ENCODE data around the gene TOR1AIP1.

The TOR1AIP1 gene

DNA sequence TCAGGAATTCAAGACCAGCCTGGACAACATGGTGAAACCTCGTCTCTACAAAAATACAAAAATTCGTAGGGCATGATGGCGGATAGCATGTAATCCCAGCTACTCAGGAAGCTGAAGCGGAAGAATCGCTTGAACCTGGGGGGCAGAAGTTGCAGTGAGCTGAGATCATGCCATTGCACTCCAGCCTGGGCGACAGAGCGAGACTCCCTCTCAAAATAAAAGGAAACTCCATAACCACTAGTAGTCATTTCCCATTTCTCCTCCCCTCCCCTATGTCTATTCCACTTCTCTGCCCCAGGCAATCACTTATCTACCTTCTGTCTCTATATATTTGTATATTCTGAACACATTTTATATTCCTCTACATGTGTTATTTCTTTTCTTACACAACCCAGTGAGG, 68.6 kb downstream of the TOR1AIP1 start:
- ChIA-PET CTCF (interaction anchor here (0.6 kb wide), 1 partner anchor 15 kb away, joined by 3 read pairs; no protein-coding TSS in a partner anchor), POLR2A (ENCODE audit: low non-redundant PET) (no interaction called here)
- no peak for DNase-seq (ENCODE audit: low spot score)
- no peak overlapping the region for H3K27ac ChIP-seq
- TF ChIP-seq, protein P1, sequence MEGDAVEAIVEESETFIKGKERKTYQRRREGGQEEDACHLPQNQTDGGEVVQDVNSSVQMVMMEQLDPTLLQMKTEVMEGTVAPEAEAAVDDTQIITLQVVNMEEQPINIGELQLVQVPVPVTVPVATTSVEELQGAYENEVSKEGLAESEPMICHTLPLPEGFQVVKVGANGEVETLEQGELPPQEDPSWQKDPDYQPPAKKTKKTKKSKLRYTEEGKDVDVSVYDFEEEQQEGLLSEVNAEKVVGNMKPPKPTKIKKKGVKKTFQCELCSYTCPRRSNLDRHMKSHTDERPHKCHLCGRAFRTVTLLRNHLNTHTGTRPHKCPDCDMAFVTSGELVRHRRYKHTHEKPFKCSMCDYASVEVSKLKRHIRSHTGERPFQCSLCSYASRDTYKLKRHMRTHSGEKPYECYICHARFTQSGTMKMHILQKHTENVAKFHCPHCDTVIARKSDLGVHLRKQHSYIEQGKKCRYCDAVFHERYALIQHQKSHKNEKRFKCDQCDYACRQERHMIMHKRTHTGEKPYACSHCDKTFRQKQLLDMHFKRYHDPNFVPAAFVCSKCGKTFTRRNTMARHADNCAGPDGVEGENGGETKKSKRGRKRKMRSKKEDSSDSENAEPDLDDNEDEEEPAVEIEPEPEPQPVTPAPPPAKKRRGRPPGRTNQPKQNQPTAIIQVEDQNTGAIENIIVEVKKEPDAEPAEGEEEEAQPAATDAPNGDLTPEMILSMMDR (conservative IDR thresholded peaks at IDR 0.05; ENCODE audit: low read depth), result no peak

DNA sequence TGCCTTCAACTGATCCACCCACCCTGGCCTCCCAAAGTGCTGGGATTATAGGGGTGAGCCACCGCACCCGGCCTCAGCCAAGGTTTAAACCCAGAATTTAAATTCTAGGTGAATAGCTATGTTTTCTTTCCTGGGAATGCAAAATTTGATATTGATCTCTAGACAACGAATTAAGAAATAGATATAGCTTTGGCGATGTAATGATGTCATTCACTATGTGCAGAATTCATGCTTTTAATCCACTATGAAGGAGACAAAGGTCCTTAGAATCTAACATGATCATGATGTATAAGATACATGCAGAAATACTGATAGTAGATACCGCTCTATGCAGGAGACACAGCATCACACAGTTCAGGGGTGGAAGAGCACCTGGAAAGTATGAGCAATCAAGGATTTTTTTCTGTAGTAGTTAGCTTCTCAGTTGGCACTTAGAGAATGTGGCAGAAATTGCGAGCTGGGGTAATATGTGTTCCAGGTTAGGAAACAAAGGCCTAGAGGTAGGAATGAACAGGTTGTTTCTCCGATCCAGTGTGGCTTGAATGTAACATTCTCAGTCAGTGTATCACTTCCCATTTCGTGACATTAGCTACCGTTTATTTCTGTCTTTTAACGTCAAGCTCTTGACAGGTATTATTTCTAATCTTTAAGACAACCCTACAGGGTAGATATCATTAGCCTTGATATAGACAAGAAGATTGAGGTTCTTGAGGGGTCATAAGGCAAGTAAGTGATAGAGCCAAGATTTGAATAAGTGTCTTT, 69.5 kb downstream of the TOR1AIP1 start:
- no peak overlapping the region for H3K27ac ChIP-seq
- TF ChIP-seq, protein P1 (conservative IDR thresholded peaks at IDR 0.05; ENCODE audit: low read depth), result no peak
- DNase-seq (ENCODE audit: low spot score), result no peak
- ChIA-PET CTCF (interaction anchor here (0.6 kb wide), 1 partner anchor 16 kb away, joined by 3 read pairs; no protein-coding TSS in a partner anchor), POLR2A (ENCODE audit: low non-redundant PET) (no interaction called here)

DNA sequence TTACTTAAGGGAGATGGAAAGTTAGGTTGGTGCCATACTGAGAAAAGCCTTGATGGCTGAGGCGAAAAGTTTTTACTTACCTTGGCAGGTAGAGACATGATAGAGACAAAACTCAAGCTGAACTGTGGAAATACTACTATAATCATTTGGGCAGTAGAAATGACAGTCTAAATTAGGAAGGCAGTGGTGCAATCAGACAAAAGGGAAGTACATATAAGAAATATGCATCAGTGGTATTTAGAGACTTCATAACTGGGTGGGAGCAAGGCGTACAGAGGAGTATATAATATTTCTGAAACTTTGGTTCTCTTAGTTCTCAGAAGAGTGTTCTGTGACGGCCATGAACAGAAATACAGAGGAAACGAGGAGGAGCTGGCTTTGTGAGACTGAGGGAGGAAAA, 70.1 kb downstream of the TOR1AIP1 start:
- ChIA-PET CTCF (no interaction called here), POLR2A (ENCODE audit: low non-redundant PET) (no interaction called here)
- H3K27ac ChIP-seq, result no peak overlapping the region
- no peak for DNase-seq (ENCODE audit: low spot score)
- TF ChIP-seq, protein P1 (conservative IDR thresholded peaks at IDR 0.05; ENCODE audit: low read depth), result no peak

DNA sequence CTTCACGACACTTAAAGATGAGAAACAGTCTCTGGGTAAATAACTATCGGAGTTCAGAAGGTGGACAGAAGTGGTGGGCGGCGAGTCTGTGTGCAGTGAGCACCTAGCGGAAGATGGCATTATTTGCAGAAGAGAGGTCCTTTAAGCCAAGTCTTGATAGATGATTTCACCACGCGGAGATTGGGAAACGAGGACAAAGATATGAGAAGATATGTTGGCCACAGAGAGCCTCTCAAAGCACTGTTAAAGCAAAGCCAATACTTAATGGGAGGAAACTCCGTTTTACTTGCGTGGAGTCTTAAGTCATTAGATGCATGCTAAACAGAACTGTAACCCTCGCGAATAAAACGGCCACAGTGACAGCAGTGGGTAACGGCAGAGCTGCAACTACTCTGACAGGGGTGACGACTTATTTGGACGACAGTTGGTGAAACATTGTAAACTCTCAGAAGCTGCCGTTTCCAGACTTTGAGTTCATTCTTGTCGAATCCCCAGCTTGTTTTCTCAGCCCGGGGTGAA, 71.9 kb downstream of the TOR1AIP1 start:
- H3K27ac ChIP-seq, result peak overlapping the region; percentile 90
- no peak for DNase-seq (ENCODE audit: low spot score)
- ChIA-PET CTCF (no interaction called here), POLR2A (ENCODE audit: low non-redundant PET) (no interaction called here)
- TF ChIP-seq, protein P1 (conservative IDR thresholded peaks at IDR 0.05; ENCODE audit: low read depth), result no peak; the same call in 1 of the 2 replicates

DNA sequence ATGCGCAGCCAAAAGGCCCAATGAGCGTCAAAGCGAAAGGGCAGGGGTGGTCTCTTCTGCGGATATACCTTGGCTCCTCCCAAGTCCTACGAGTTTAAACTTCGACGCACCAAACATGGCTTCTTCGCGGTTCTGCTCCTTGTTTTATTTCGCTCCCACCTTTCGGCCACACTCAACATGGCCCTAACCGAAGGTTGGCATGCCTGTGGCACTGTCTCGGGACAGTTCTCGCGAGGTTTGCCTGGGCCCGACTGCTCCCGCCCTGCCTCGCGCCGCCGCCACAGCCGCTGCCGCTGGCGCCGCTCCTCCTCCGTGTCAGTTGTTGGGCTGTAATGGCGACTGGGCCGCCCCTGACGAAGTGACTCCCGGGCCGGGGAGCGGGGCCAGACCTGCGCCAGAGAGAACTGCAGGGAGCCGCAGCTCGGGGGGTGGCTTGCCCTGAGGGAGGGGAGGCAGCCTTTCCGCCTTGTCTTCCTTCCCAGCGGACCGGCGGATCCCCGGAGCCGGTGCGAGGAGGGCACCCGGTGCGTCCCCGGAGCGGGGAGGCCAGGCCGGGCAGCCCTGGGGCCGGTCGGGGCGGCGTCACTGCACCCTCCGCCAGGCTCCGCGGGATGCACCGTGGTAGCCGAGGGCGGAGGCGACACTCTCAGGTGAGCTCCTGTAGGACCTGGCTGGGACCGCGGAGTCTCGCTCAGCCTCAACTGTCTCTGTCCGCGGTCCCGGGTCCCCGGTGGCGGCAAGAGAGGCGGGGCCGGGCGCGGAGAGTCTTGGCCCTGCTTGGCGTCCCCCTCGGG, 72.6 kb downstream of the TOR1AIP1 start, which contains the start of gene CEP350:
Gene CEP350, plus strand, starts transcription at position 318 of the 794 bp plus-strand sequence. CDS start 31,372 bp downstream, outside the sequence.
- CTCF ChIA-PET, result no interaction called here
- DNase-seq (ENCODE audit: low spot score), result peak; percentile 87
- POLR2A ChIA-PET (ENCODE audit: low non-redundant PET), result no interaction called here
- peak within 1 kb of the TSS; percentile 90 for H3K27ac ChIP-seq
- TF ChIP-seq, protein P1 (conservative IDR thresholded peaks at IDR 0.05; ENCODE audit: low read depth), result no peak

GRCh38 chr1:179955287-179955680, 73.2 kb downstream of the TOR1AIP1 start:
- peak; percentile 32 for DNase-seq (ENCODE audit: low spot score)
- ChIA-PET POLR2A (ENCODE audit: low non-redundant PET) (no interaction called here), CTCF (no interaction called here)
- H3K27ac ChIP-seq, result peak overlapping the region; percentile 90
- TF ChIP-seq, protein P1 (conservative IDR thresholded peaks at IDR 0.05; ENCODE audit: low read depth), result no peak
